ENCODE measurements around the gene RBP2.
"Not testable (repeated sequence)": the region's sequence is repeated elsewhere in the genome, so short reads cannot be mapped to it uniquely, and the experiment has no call there.

The RBP2 gene

GRCh38 chr3:139423232-139423631, 53.1 kb downstream of the RBP2 start:
- no peak overlapping the region for H3K4me3 ChIP-seq (ENCODE audit: low read depth, low read length)
- no peak for TF ChIP-seq CTCF (IDR thresholded peaks at IDR 0.05; ENCODE audit: low read depth, low read length, missing control alignments)
- DNase-seq (ENCODE audit: low read depth), result no peak

- no peak overlapping the region for H3K4me3 ChIP-seq (ENCODE audit: low read depth, low read length)
- no peak for DNase-seq (ENCODE audit: low read depth)
- no peak for TF ChIP-seq CTCF (IDR thresholded peaks at IDR 0.05; ENCODE audit: low read depth, low read length, missing control alignments)
These were observed 54.9 kb downstream of the RBP2 start for GRCh38 chr3:139421460-139421859.

- DNase-seq (ENCODE audit: low read depth), result no peak
- H3K4me3 ChIP-seq (ENCODE audit: low read depth, low read length), result no peak overlapping the region
- no peak for TF ChIP-seq CTCF (IDR thresholded peaks at IDR 0.05; ENCODE audit: low read depth, low read length, missing control alignments)
These were observed 55.3 kb downstream of the RBP2 start for GRCh38 chr3:139421040-139421439.

GRCh38 chr3:139418144-139418543, 58.2 kb downstream of the RBP2 start:
- no peak for TF ChIP-seq CTCF (IDR thresholded peaks at IDR 0.05; ENCODE audit: low read depth, low read length, missing control alignments)

GRCh38 chr3:139416275-139416674, 60.0 kb downstream of the RBP2 start:
- no peak overlapping the region for H3K4me3 ChIP-seq (ENCODE audit: low read depth, low read length)
- no peak for TF ChIP-seq CTCF (IDR thresholded peaks at IDR 0.05; ENCODE audit: low read depth, low read length, missing control alignments)
- no peak for DNase-seq (ENCODE audit: low read depth)

More at GRCh38 chr3:139418144-139418543, 58.2 kb downstream of the RBP2 start:
- DNase-seq (ENCODE audit: low read depth), result no peak
- no peak overlapping the region for H3K4me3 ChIP-seq (ENCODE audit: low read depth, low read length)

GRCh38 chr3:139414608-139415224, 61.6 kb downstream of the RBP2 start:
- TF ChIP-seq CTCF (IDR thresholded peaks at IDR 0.05; ENCODE audit: low read depth, low read length, missing control alignments), result no peak
- DNase-seq (ENCODE audit: low read depth), result no peak
- no peak overlapping the region for H3K4me3 ChIP-seq (ENCODE audit: low read depth, low read length)

GRCh38 chr3:139412891-139413290, 63.4 kb downstream of the RBP2 start:
- not testable (repeated sequence) for DNase-seq (ENCODE audit: low read depth); H3K4me3 ChIP-seq (ENCODE audit: low read depth, low read length)

Measured in GM12864 (cell line).